Caco-2 (cell line): ENCODE data around the gene CCDC169. TPM values are rescaled to one million over a fixed set of nuclear protein-coding genes. Genes with fewer than 3 reads are reported as not detected.

ENCODE experiments used
- BruUV-seq: library from RNA; stranded (reverse); fragments of 400-500 nt; replicated peaks from 2 replicates; lab custom pipeline; 2021; lab: Mats Ljungman, UMichigan
- CTCF ChIA-PET: fragments of 300-600 bp; sonication (Branson Sonifier 250); formaldehyde crosslinking; loops from one replicate; lab custom pipeline; 2022; ENCODE audit warnings: antibody characterized with exemption; lab: Charles Lee
- POLR2A ChIA-PET: fragments of 300-600 bp; sonication (Branson Sonifier 250); formaldehyde crosslinking; loops from one replicate; lab custom pipeline; 2022; ENCODE audit warnings: antibody characterized with exemption; lab: Charles Lee
- DNase-seq, 2 experiments: peaks; one replicate each; pipeline versions ENCODE4 v3.0.0 to v3.0.0-alpha.2; 2020 to 2022
- H3K27me3 ChIP-seq: replicated peaks from 2 replicates; pipeline ENCODE4 v1.6.0; 2011; ENCODE audit warnings: low read length; ENCODE audit not compliant: control insufficient read depth, insufficient read depth
- H3K36me3 ChIP-seq: 2 replicates; pipeline ENCODE4 v1.5.1; 2011; ENCODE audit warnings: low read length; ENCODE audit not compliant: control insufficient read depth, insufficient read depth
- H3K4me1 ChIP-seq: fragments of 250-450 bp; sonication (Bioruptor Pico); 2 replicates; pipeline ENCODE4 v1.5.1; 2020; ENCODE audit warnings: mild to moderate bottlenecking
- H3K4me3 ChIP-seq: 2 replicates; pipeline ENCODE4 v1.5.1; 2011; ENCODE audit warnings: low read depth, mild to moderate bottlenecking, control low read depth, low read length
- H3K9me3 ChIP-seq: fragments of 250-450 bp; sonication (Bioruptor Pico); 2 replicates; pipeline ENCODE4 v1.5.1; 2020; ENCODE audit warnings: mild to moderate bottlenecking, moderate library complexity
- H3K27ac Mint-ChIP-seq: one replicate; pipeline ENCODE4 v1.8.0; 2022; ENCODE audit warnings: mixed read lengths; ENCODE audit not compliant: unreplicated experiment
- H3K27me3 Mint-ChIP-seq: one replicate; pipeline ENCODE4 v1.8.0; 2022; ENCODE audit warnings: mixed read lengths; ENCODE audit not compliant: insufficient read depth, unreplicated experiment
- H3K36me3 Mint-ChIP-seq: one replicate; pipeline ENCODE4 v1.8.0; 2022; ENCODE audit warnings: mild to moderate bottlenecking, mixed read lengths; ENCODE audit not compliant: insufficient read depth, unreplicated experiment
- H3K4me1 Mint-ChIP-seq: one replicate; pipeline ENCODE4 v1.8.0; 2022; ENCODE audit warnings: low read depth, mixed read lengths; ENCODE audit not compliant: unreplicated experiment
- H3K4me3 Mint-ChIP-seq: one replicate; pipeline ENCODE4 v1.8.0; 2022; ENCODE audit warnings: mild to moderate bottlenecking, moderate library complexity, mixed read lengths; ENCODE audit not compliant: unreplicated experiment
- H3K9me3 Mint-ChIP-seq: one replicate; pipeline ENCODE4 v1.8.0; 2022; ENCODE audit warnings: mixed read lengths; ENCODE audit not compliant: unreplicated experiment
- intact Hi-C: fragments of 100-400 bp; cut with micrococcal nuclease; formaldehyde crosslinking; loops from one replicate; pipeline ENCODE4 v1.10.0; 2022; ENCODE audit not compliant: unreplicated experiment
- total RNA-seq: library from RNA; stranded (reverse); gene quantifications from 2 replicates; pipeline ENCODE4 v1.2.3, GENCODE V29; 2022
- TF ChIP-seq, protein P1 (sequence below), 2 experiments: fragments of 200-600 bp in 1 of 2; IDR thresholded peaks; 1 replicate in 1 of 2; 2 replicates in 1 of 2; pipeline versions ENCODE4 v1.5.1 to v1.8.0; 2011 to 2022; ENCODE audit warnings: antibody characterized with exemption in 1 of 2, control low read depth in 1 of 2, inconsistent platforms in 1 of 2, low read depth in 1 of 2, low read length in 1 of 2, mild to moderate bottlenecking in 1 of 2, moderate library complexity in 1 of 2; ENCODE audit not compliant: insufficient read depth in 1 of 2, severe bottlenecking in 1 of 2, unreplicated experiment in 1 of 2

Gene CCDC169
- total RNA-seq, 1 experiment from 2014 or later = not detected

DNA sequence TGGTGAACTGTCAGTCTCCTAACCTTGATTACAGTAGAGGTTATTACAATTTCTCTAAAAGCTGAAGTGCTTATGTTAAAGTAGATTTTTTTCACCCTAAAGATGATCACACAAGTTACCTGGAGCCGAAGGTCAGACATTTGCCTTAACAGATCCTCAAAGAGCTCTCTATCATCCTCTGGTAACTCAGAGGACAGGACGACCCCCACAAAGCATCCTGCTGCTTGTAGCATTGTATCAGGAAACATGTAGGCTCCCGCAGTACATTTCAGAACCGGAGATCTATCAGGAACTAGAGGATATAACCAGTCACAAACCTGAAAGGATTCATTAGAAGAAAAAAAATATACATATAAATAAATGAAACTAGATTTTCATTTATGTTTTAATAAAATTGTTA, 33.7 kb upstream of the CCDC169 start:
- ChIA-PET CTCF (no interaction called here), POLR2A (no interaction called here)
- H3K27ac Mint-ChIP-seq = no peak overlapping the region
- H3K27me3 ChIP-seq = no peaks in the 10 kb centered on the region
- H3K36me3 Mint-ChIP-seq = no peaks in the 10 kb centered on the region
- no peaks in the 10 kb centered on the region for H3K9me3 ChIP-seq
- no peak for DNase-seq
- TF ChIP-seq, protein P1, sequence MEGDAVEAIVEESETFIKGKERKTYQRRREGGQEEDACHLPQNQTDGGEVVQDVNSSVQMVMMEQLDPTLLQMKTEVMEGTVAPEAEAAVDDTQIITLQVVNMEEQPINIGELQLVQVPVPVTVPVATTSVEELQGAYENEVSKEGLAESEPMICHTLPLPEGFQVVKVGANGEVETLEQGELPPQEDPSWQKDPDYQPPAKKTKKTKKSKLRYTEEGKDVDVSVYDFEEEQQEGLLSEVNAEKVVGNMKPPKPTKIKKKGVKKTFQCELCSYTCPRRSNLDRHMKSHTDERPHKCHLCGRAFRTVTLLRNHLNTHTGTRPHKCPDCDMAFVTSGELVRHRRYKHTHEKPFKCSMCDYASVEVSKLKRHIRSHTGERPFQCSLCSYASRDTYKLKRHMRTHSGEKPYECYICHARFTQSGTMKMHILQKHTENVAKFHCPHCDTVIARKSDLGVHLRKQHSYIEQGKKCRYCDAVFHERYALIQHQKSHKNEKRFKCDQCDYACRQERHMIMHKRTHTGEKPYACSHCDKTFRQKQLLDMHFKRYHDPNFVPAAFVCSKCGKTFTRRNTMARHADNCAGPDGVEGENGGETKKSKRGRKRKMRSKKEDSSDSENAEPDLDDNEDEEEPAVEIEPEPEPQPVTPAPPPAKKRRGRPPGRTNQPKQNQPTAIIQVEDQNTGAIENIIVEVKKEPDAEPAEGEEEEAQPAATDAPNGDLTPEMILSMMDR (IDR thresholded peaks at IDR 0.05; ENCODE audit: insufficient read depth in 1 of 2, low read depth in 1 of 2, low read length in 1 of 2, severe bottlenecking in 1 of 2, unreplicated experiment in 1 of 2) = no peak
- no TSS peak for BruUV-seq
- intact Hi-C loops = no loop called here
- H3K36me3 ChIP-seq = no peaks in the 10 kb centered on the region
- H3K27me3 Mint-ChIP-seq = peaks cover 6% of the 10 kb centered on the region
- H3K4me3 Mint-ChIP-seq = no peak overlapping the region
- no peaks in the 10 kb centered on the region for H3K9me3 Mint-ChIP-seq
- H3K4me1 Mint-ChIP-seq = no peaks in the 10 kb centered on the region
- no peaks in the 10 kb centered on the region for H3K4me1 ChIP-seq
- no peak overlapping the region for H3K4me3 ChIP-seq

DNA sequence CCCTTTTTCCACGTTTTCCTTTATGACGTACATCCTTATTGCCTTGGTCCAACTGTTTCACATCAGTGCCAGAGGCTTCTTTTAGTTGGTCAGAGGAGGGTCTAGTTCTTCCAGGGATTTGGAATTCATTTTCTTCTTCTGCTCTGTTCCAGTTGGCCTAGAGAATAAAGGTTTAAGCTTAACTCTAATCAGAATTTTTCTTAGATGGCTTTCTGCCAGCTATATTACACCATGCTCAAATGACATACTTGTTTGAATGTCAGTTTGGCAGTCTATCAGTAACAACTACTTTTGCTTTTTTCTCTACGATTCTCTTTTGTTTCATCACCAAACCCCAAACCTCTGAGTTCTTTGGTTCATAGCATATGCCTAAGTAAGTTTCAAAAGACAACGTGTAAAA, 31.7 kb upstream of the CCDC169 start:
- ChIA-PET POLR2A (no interaction called here), CTCF (no interaction called here)
- Mint-ChIP-seq H3K9me3 (no peaks in the 10 kb centered on the region), H3K27me3 (peaks cover 6% of the 10 kb centered on the region), H3K36me3 (no peaks in the 10 kb centered on the region), H3K27ac (no peak overlapping the region), H3K4me3 (no peak overlapping the region), H3K4me1 (no peaks in the 10 kb centered on the region)
- intact Hi-C loops = no loop called here
- DNase-seq = no peak
- Histone ChIP-seq H3K36me3 (no peaks in the 10 kb centered on the region), H3K27me3 (no peaks in the 10 kb centered on the region), H3K9me3 (no peaks in the 10 kb centered on the region), H3K4me3 (no peak overlapping the region), H3K4me1 (no peaks in the 10 kb centered on the region)
- TF ChIP-seq, protein P1 (IDR thresholded peaks at IDR 0.05; ENCODE audit: insufficient read depth in 1 of 2, low read depth in 1 of 2, low read length in 1 of 2, severe bottlenecking in 1 of 2, unreplicated experiment in 1 of 2) = no peak
- BruUV-seq = no TSS peak

DNA sequence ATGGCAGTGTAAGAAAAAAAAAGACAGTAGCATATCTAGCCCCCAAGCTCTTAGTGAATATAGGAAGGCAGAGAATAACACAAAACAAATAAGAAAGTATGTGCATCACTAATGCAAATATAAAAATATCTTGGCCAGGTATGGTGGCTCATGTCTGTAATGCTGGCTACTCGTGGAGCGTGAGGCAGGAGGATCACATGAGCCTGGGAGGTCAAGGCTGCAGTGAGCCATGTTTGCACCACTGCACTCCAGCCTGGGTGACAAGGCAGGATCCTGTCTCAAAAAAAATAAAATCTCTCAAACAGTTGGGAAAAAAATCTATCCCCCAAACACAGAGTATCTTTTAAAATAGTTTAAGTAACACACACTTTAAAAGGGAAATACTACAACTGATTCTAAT, 31.2 kb upstream of the CCDC169 start:
- H3K4me1 Mint-ChIP-seq = no peaks in the 10 kb centered on the region
- no peaks in the 10 kb centered on the region for H3K9me3 Mint-ChIP-seq
- ChIA-PET CTCF (no interaction called here), POLR2A (no interaction called here)
- DNase-seq = no peak
- Histone ChIP-seq H3K27me3 (no peaks in the 10 kb centered on the region), H3K9me3 (no peaks in the 10 kb centered on the region), H3K36me3 (no peaks in the 10 kb centered on the region), H3K4me1 (no peaks in the 10 kb centered on the region), H3K4me3 (no peak overlapping the region)
- intact Hi-C loops = no loop called here
- no peaks in the 10 kb centered on the region for H3K36me3 Mint-ChIP-seq
- peaks cover 3% of the 10 kb centered on the region for H3K27me3 Mint-ChIP-seq
- no TSS peak for BruUV-seq
- H3K4me3 Mint-ChIP-seq = no peak overlapping the region
- no peak overlapping the region for H3K27ac Mint-ChIP-seq
- TF ChIP-seq, protein P1 (IDR thresholded peaks at IDR 0.05; ENCODE audit: insufficient read depth in 1 of 2, low read depth in 1 of 2, low read length in 1 of 2, severe bottlenecking in 1 of 2, unreplicated experiment in 1 of 2) = no peak
